Measurements from ENCODE around the gene ANKRD18A.
"Not testable (repeated sequence)": the region's sequence is repeated elsewhere in the genome, so short reads cannot be mapped to it uniquely, and the experiment has no call there.

ANKRD18A gene

DNA sequence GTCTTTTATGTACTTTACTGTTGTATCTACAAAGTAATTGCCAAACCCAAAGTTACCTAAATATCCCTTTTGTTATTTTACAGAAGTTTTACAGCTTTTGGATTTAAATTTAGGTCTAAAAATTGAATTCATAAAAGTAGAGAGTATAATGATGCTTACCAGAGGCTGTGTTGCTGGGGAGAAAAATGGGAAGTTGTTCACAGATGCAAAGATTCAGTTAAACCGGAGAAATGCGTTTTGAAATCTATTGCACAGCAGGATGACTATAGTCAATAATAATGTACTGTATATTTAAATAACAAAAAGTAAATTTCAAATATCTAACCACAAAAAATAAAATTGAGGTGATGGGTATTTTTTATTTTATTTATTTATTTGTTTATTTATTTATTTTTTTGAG, 2.6 kb upstream of the ANKRD18A start:
- DNase-seq: no peak

DNA sequence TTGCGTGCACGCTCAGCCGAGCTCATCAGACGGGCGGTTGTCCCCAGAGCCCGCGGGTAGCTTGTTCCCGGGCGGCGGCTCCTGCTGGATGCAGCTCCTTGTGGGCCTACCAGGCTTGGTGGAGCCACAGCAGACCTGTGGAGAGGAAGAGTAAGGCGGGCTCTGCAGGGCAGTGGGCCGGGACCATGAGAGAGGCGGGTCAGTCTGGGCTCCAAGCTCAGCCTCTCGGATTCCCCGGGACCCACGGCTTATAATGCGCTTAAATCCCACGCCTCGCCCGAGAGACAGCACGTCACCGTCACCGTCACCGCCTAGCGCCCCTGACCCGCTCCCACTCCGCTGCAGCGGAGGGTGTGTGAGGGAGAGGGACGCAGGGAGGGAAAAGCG, 1.9 kb upstream of the ANKRD18A start:
- no peak for DNase-seq

DNA sequence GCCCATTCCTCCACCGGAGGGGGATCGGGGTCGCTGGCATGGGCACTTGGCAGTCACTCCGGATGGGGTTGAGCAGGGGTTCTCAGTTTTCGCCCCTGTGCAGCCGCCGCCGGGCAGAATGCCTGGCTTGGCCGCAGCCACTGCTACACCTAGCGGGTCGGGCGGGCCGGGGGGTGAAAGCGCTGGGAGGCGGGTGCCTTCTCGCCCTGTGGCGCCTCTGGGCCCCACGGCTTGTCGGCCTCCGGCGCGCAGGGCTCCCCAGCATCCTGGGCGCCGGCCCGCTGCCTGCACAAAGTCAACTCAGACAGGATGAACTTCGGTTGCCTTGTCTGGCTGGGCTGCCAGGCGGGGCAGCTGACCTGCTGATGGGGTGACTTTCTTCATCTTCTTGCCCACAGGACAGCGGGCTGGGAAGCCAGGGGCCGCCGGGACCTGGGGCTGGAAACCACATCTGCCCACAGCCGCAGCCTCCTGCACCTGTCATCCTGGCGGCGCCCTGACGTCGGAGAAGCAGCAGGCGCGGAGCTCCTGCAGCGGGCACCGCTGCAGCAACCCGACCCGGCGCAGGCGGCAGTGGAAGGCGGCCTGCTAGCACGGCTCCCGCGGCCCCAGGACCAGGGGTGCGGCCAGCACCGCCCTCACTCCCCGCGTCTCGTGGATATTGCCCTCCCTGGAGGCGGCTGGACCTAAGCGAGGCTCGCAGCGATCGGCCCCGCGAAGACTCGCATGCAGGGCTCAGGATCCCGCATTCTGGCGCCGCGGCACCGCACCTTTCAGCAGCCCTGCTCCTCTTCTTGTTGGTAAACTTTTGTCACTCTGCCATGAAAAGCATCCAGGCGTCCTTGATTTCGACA, 1.3 kb upstream of the ANKRD18A start:
- DNase-seq: no peak

DNA sequence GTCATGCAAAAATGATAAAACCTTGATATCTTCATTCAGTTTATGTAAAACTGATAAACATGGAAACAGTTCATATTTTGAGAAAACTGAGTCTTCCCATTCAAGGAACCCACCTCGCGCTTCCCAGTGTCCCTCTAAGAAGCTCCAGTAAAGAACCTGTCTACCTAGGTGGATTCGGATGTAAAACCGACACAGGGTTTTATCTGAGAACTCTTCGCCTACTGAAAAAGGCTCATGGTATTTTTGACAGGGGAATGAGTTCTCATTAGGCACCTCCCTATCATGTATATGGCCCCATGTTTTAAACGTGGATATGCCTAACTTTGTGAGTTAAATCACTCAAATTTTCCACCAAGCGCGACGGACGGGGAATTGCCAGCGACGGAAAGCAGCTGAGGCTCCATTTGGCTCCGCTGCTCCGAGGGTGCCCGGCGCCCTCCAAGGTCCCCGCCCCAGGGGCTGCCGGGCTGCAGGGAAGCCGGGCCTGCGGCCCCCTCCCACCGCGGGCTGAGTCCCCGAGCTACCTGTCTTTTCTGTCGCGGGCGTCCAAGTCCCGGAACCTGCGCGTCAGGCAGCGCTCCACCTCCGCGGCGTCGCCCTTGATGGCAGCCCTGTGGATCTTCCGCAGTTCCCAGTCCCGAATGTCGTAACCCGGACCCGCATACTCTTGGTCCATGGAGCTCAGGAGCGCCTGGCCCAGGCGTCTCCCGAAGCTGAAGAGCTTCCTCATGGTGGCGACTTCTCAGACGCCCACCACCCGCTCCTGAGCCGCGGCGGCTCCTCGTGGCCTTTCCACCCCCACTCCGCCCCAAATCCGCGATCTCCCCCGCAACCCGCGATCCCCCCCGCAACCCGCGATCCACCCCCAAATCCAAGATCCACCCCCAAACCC, 594 bp downstream of the ANKRD18A start:
- no peak for DNase-seq

DNA sequence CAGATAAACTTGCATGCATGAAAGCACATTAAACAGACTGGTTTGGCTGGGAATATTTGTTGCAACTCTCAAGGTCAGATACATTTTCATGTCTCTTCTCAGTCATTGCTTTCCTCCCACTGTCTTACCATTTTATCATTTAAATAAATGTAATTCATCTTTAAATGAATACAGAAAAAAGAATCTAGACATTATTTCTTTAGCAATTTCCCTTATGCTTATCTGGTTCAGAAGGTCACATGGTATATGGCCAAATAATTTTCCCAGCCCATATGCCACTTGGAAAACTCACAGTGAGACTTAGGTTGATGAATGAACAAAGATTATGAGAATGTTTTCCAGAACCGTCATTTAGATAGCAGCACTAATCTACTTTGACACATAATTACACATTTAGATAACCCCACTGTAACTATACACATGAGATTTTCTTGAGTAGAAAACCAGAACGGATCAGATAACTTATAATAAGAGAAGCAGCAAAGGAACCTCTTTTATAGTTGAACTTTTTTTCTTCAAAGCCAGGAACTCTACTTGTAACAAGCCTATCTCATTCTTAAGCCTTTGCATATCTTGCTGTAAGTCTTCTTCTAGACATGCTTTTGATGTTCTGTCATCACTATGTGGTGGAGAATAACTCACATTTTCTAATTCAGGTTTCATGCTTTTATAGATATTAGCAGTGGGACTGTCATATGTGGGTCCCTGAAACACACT, 22.2 kb downstream of the ANKRD18A start:
- not testable (repeated sequence) for DNase-seq

DNA sequence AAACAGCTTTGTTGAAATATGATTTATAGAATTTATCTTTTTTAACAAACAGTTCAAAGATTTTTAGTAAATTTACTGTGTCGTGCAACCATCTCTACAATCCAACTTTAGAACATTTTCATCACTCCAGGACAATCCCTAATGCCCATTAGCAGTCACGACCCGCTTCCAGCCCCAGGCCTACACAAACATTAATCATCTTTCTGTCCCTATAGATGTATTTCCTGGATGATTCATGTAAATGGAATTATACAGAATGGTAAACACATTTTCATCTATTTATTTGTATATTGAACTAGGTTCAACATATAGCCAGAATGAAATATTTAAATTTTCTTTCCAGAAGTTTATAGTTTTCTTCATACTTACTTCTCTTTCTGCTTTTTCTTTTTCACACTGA, 25.3 kb downstream of the ANKRD18A start:
- not testable (repeated sequence) for DNase-seq

DNA sequence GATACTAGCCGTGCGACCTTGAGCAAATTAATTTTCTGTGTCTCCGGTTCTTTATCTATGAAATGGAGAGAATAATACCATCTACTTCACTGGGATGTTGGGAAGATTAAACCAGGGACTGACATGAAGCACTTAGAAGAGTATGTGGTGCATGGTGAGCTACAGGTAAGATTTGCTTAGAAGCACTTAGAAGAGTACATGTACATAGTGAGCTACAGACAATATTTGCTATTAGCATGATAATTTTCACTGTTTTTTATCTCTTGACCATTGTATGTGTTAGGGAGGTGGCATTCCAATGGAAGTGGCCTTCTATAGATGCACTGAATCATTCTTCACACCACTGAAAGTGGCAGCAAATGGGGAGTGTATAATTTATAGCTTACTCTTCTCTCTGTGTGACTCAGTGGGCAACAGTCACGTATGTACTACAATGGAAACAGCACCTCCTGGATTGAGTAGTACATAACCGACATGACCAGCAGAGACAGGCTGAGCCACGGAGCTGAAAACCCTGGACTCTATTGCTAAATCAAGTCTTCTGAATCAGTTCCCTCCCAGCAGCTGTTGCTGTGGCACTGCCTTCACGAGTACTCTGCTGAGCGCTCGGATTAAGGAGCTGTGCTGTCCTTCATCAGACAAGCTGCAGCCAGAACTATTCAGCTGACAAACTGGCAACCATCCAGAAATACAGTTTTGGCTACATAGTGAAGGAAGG, 28.9 kb downstream of the ANKRD18A start:
- DNase-seq: not testable (repeated sequence)

DNA sequence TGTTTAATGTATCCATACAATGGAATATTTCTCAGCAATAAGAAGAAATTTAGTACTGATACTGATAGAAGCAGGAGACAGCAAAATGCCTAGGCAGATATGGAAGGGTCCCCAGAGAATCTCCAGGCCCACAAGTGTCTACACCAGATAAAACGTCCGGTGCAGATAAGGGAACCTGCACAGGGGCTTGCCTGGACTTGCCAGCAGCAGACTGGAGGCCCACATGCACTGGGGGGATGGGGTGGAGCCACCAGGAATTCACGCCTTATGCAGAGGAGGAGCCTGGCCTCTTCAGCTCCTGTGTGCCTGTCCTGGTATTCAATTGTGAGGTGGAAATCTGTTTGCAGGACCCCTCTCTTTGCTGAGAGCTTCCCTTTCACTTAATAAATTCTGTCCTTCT, 36.6 kb downstream of the ANKRD18A start:
- not testable (repeated sequence) for DNase-seq

DNA sequence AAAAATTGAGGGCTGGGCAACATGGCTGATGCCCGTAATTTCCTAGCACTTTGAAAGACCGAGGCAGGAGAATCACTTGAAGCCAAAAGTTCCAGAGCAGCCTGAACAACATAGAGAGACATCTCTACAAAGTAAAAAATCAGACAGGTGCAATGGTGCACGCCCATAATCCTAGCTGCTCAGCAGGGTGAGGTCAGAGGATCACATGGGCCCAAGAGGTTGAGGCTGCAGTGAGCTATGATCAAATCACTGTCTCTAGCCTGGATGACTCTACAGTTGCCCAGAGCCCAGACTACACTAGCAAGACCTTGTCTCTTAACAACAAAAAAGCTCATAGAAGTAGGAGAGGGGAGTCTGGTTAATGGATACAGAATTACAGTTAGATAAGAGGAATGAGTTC, 40.3 kb downstream of the ANKRD18A start:
- DNase-seq: not testable (repeated sequence)

DNA sequence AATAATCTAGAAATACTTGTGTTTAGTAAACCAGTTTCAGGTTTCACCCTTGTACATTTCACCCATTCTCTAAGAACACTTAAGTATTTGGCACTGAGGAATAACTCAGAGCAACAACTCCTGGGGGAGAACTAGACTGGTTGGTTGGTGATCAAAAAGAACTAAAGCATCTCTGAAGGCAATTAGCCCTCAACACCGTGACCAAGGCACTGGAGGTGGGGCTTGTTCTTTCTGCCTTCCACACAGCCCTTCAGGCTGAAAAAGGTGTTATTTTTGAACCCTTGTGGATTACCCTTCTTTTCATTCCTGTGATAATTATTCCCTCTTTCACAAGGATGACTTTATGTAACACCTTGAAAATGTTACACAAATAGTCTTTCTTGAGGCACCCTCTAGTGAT, 44.2 kb downstream of the ANKRD18A start:
- DNase-seq: not testable (repeated sequence)

DNA sequence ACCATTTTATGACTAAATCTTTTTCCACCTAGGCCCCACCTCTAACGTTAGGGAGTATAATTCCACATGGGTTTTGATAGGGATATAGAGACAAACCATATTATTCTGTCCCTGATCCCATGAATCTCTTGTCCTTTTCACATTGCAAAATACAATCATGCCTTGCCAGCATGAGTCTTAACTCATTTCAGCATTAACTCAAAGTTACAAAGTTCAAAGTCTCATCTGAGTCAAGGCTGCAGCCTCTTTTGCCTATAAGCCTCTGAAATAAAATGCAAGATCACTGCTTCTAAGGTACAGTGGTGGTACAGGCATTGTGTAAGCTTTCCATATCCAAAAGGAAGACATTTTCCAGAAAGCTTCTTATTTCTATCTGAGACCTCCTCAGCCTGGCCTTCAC, 54.3 kb downstream of the ANKRD18A start:
- DNase-seq: not testable (repeated sequence)

DNA sequence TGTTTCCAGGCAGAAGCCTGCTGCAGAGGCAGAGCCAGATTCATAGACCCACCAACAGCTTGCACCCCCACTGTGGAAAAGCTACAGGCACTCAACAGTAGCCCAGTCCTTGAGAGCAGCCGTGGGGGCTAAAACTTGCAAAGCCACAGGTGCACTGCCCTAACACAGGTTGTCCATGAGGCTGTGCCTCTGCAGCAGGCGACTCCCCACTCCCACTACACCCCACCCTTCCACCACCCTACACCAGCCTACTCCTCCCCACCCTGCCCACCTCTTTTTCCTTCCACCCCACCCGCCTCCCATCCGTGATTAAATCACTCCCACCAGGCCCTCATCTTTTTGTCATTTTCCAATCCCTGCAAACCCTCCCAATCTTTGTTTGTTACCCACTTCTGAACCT, 55.2 kb downstream of the ANKRD18A start:
- not testable (repeated sequence) for DNase-seq

DNA sequence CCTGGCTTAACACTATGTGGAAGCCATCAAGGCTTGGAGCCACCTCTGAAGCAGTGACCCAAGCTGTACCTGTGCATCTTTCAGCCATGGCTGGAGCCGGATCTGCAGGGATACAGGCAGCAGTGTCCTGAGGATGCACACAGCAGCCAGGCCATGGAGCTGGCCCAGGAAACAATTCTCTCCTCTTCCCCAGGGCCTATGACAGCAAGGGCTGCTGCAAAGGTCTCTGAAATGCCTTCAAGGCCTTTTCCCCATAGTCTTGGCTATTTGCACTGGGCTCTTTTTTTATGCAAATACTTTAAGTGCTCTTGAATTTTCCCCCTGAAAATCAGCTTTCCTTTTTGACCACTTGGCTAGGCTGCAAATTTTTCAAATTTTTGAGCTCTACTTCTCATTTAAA, 56.5 kb downstream of the ANKRD18A start:
- DNase-seq: not testable (repeated sequence)

DNA sequence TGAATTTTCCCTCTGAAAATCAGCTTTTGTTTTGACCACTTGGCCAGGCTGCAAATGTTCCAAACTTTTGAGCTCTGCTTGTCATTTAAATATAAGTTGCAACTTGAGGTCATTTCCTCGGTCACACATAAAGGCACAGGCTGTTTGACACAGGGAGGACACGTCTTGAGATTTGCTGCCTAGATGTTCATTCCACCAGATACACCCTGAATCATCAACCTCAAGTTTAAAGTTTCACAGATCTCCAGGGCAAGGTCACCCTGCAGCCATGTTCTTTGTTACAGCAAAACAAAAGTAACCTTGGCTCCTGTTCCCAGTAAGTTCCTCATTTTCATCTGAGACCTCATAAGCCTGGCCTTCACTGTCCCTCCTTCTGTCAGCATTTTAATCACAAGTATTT, 59.3 kb downstream of the ANKRD18A start:
- DNase-seq: not testable (repeated sequence)

DNA sequence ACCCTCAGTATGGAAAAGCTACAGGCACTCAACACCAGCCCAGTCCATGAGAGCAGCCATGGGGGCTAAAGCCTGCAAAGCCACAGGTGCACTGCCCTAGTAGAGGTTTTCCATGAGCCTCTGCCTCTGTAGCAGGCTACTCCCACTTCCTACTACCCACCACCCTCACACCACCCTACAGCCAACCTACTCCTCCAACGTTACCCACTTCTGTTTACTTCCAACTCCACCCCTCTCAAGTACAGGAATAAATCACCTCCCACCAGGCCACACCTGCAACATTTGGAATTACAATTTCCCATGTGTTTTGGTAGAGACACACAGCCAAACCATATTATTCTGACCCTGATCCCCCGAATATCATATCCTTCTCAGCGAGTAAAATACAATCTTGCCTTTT, 61.2 kb downstream of the ANKRD18A start:
- DNase-seq: not testable (repeated sequence)

DNA sequence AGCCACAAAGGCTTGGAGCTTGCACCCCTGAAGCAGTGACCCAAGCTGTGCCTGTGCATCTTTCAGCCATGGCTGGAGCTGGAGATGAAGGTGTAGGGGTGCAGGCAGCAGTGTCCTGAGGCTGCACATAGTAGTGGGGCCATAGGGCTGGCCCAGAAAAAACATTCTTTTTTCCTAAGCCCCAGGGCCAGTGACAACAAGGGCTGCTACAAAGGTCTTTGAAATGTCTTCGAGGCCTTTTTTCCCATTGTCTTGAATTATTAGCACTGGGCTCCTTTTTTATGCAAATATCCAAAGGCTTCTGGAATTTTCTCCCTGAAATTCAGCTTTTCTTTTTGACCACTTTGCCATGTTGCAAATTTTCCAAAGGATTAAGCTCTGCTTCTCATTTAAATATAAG, 62.6 kb downstream of the ANKRD18A start:
- not testable (repeated sequence) for DNase-seq

DNA sequence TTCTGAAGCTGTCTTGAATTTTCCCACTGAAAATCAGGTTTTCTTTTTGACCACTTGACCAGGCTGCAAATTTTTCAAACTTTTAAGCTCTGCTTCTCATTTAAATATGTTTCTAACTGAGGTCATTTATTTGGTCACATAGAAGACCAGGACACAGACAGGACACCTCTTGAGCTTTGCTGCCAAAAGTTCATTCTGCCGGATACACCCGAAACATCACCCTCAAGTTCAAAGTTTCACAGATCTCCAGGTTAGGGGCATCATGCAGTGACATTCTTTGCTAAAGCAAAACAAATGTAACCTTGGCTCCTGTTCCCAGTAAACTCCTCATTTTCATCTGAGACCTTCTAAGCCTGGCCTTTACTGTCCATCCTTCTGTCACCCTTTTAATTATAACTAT, 65.4 kb downstream of the ANKRD18A start:
- DNase-seq: not testable (repeated sequence)

DNA sequence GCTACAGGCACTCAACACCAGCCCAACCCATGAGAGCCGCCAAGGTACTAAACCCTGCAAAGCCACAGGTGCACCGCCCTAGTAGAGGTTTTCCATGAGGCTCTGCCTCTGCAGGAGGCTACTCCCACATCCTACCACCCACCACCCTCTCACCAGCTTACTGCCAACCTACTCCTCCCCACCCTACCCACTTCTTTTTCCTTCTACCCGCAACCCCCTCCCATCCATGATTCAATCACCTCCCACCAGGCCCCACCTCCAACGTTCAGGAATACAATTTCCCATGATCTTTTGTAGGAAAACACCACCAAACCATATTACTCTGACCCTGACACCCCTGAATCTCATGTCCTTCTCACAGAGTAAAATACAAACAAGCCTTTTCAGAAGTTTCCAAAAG, 67.4 kb downstream of the ANKRD18A start:
- not testable (repeated sequence) for DNase-seq

DNA sequence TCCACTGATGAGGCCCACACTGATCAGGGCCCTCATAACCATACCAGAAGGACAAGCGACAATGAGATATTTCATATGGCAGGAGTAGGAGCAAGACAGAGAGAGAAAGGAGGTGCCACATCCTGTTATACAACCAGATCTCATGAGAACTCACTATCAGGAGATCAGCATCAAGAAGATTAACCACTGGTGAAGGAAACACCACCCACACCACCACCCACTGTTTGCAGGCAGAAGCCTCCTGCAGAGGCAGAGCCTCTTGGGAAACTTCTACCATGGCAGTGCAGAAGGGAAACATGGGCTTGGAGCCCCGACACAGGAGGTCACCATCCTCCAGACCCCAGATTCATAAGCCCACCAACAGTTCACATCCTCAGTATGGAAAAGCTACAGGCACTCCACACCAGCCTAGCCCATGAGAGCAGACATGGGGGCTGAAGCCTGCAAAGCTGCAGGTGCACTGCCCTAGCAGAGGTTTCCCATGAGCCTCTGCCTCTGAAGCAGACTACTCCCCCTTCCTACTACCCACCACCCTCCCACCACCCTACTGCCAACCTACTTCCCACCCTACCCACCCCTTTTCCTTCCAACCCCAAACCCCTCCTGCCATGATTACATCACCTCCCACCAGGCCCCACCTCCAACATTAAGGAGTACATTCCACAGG, 73.8 kb downstream of the ANKRD18A start:
- DNase-seq: not testable (repeated sequence)

DNA sequence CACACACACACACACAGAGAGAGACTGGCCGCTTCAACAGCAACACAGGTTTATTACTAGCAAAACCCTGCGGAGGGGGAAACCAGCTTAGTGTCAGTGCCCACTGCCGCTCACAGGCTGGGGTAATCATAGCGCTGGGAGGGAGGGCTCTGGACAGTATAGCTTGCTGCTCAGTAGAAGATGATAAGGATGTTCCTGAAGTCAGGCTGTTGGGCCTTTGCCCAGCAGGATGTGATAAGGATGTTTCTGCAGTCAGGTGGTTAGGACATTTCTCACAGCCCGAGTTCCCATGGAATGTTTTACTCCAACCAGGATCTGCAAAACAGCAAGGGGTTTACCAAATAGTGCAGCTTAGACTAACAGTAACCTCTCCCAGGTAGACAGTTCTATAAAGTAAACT, 79.9 kb downstream of the ANKRD18A start:
- DNase-seq: not testable (repeated sequence)

DNA sequence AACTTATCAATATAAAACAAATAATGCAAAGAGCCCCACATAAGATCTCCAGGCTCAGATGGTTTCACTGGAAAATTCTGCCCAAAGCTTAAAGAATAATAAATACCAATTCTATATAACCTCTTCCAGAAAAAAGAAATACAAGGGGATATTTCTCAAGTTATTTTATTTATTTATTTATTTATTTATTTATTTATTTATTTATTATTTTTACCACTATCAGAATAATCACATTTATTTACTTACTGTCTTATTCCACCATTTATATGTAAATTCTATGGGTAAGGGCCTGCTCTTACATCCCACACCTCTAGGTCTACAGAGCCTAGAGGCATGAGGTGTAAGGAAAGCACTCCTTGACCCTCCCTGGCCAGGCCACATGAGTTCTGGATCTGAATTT, 91.1 kb downstream of the ANKRD18A start:
- DNase-seq: no peak

DNA sequence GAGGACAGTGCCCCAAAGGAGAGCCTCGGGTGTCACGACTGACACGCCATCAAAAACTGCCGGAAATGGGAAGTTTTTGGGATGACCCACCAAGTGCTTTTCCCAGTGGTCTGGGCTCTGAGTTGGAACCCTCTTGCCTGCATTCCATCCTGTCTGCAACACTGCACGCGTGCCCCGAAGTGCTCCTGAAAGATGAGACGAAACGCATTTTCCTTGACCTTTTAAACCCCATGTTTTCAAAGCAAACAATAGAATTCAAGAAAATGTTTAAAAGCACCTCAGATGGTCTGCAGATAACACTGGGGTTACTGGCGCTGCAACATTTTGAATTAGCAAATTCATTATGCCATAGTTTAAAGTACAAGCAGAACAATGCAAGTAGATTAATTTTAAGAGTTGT, 92.9 kb downstream of the ANKRD18A start:
- no peak for DNase-seq
